WTC11 (cell line): ENCODE results near the gene GOLGA7B.

Experiments
- E2F4 ChIP-seq: sonication (generic); formaldehyde crosslinking; IDR thresholded peaks from 2 replicates; pipeline ENCODE4 v1.8.1; 2022; ENCODE audit warnings: low read depth, mild to moderate bottlenecking, moderate library complexity, missing genetic modification reagents, borderline replicate concordance
- RORB ChIP-seq: fragments of 250-450 bp; sonication (Bioruptor Pico); IDR thresholded peaks from 2 replicates; pipeline ENCODE4 v1.9.0; 2021; ENCODE audit warnings: mild to moderate bottlenecking
- TCF7 ChIP-seq: sonication (generic); formaldehyde crosslinking; IDR thresholded peaks from 2 replicates; pipeline ENCODE4 v1.8.0; 2022; ENCODE audit warnings: mild to moderate bottlenecking, low read depth, missing genetic modification reagents, moderate library complexity
- TF ChIP-seq, protein P1 (sequence below): fragments of 200-600 bp; IDR thresholded peaks from 2 replicates; pipeline ENCODE4 v1.8.0; 2022; ENCODE audit warnings: antibody characterized with exemption

GRCh38 chr10:97836446-97836845 is 13.2 kb upstream of the GOLGA7B start:
- TF ChIP-seq, protein P1, sequence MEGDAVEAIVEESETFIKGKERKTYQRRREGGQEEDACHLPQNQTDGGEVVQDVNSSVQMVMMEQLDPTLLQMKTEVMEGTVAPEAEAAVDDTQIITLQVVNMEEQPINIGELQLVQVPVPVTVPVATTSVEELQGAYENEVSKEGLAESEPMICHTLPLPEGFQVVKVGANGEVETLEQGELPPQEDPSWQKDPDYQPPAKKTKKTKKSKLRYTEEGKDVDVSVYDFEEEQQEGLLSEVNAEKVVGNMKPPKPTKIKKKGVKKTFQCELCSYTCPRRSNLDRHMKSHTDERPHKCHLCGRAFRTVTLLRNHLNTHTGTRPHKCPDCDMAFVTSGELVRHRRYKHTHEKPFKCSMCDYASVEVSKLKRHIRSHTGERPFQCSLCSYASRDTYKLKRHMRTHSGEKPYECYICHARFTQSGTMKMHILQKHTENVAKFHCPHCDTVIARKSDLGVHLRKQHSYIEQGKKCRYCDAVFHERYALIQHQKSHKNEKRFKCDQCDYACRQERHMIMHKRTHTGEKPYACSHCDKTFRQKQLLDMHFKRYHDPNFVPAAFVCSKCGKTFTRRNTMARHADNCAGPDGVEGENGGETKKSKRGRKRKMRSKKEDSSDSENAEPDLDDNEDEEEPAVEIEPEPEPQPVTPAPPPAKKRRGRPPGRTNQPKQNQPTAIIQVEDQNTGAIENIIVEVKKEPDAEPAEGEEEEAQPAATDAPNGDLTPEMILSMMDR: no peak
- TF ChIP-seq RORB (no peak), E2F4 (CRISPR knock-in tag) (no peak), TCF7 (no peak)
